Type B pancreatic cell (in vitro differentiated cells): Measurements from ENCODE around the gene CAMTA1. TPM values are rescaled to one million over a fixed set of nuclear protein-coding genes. Genes with fewer than 3 reads are reported as not detected.

Source experiments
- DNase-seq: peaks from one replicate; pipeline ENCODE4 v3.0.0; 2021; ENCODE audit warnings: mixed read lengths; ENCODE audit not compliant: unreplicated experiment; ENCODE audit errors: extremely low spot score
- H3K27ac Mint-ChIP-seq: 2 replicates; pipeline ENCODE4 v1.8.0; 2021; ENCODE audit warnings: mild to moderate bottlenecking, mixed read lengths
- H3K27me3 Mint-ChIP-seq: 2 replicates; pipeline ENCODE4 v1.8.0; 2021; ENCODE audit warnings: mixed read lengths
- H3K36me3 Mint-ChIP-seq: 2 replicates; pipeline ENCODE4 v1.8.0; 2021; ENCODE audit warnings: mixed read lengths
- H3K4me1 Mint-ChIP-seq: one replicate; pipeline ENCODE4 v1.8.0; 2021; ENCODE audit warnings: mixed read lengths; ENCODE audit not compliant: unreplicated experiment
- H3K4me3 Mint-ChIP-seq: 2 replicates; pipeline ENCODE4 v1.8.0; 2021; ENCODE audit warnings: mild to moderate bottlenecking, mixed read lengths
- H3K9me3 Mint-ChIP-seq: 2 replicates; pipeline ENCODE4 v1.8.0; 2021; ENCODE audit warnings: mixed read lengths
- total RNA-seq: library from RNA; stranded (reverse); gene quantifications from 2 replicates; pipeline ENCODE4 v1.2.1, GENCODE V29; 2021; ENCODE audit warnings: low replicate concordance
- TF ChIP-seq, protein P1 (sequence below): fragments of 200-600 bp; sonication (generic); conservative IDR thresholded peaks from 2 replicates; pipeline ENCODE4 v1.5.0; 2021; ENCODE audit warnings: antibody characterized with exemption, mild to moderate bottlenecking

Gene CAMTA1
- total RNA-seq, 1 donor from 2014 or later: 82.5 TPM

GRCh38 chr1:7042322-7043190 is 257.3 kb downstream of the CAMTA1 start:
- no peak for DNase-seq
- no peaks in the 10 kb centered on the region for H3K4me1 Mint-ChIP-seq
- no peak overlapping the region for H3K27ac Mint-ChIP-seq
- H3K4me3 Mint-ChIP-seq: no peak overlapping the region
- TF ChIP-seq, protein P1, sequence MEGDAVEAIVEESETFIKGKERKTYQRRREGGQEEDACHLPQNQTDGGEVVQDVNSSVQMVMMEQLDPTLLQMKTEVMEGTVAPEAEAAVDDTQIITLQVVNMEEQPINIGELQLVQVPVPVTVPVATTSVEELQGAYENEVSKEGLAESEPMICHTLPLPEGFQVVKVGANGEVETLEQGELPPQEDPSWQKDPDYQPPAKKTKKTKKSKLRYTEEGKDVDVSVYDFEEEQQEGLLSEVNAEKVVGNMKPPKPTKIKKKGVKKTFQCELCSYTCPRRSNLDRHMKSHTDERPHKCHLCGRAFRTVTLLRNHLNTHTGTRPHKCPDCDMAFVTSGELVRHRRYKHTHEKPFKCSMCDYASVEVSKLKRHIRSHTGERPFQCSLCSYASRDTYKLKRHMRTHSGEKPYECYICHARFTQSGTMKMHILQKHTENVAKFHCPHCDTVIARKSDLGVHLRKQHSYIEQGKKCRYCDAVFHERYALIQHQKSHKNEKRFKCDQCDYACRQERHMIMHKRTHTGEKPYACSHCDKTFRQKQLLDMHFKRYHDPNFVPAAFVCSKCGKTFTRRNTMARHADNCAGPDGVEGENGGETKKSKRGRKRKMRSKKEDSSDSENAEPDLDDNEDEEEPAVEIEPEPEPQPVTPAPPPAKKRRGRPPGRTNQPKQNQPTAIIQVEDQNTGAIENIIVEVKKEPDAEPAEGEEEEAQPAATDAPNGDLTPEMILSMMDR: peak; percentile 79
- H3K36me3 Mint-ChIP-seq: no peaks in the 10 kb centered on the region
- peaks cover 28% of the 10 kb centered on the region for H3K27me3 Mint-ChIP-seq
- H3K9me3 Mint-ChIP-seq: no peaks in the 10 kb centered on the region

GRCh38 chr1:7043191-7043549 is 257.9 kb downstream of the CAMTA1 start:
- Mint-ChIP-seq H3K27ac (no peak overlapping the region), H3K9me3 (no peaks in the 10 kb centered on the region), H3K4me1 (no peaks in the 10 kb centered on the region), H3K27me3 (peaks cover 33% of the 10 kb centered on the region), H3K4me3 (no peak overlapping the region), H3K36me3 (no peaks in the 10 kb centered on the region)
- TF ChIP-seq, protein P1: no peak
- DNase-seq: no peak

GRCh38 chr1:7043719-7044535 is 258.7 kb downstream of the CAMTA1 start:
- DNase-seq: no peak
- Mint-ChIP-seq H3K4me1 (no peaks in the 10 kb centered on the region), H3K9me3 (no peaks in the 10 kb centered on the region), H3K4me3 (no peak overlapping the region), H3K27me3 (peaks cover 34% of the 10 kb centered on the region), H3K36me3 (no peaks in the 10 kb centered on the region), H3K27ac (no peak overlapping the region)
- TF ChIP-seq, protein P1: no peak

GRCh38 chr1:7045897-7046296 is 260.6 kb downstream of the CAMTA1 start:
- no peak overlapping the region for H3K27ac Mint-ChIP-seq
- DNase-seq: no peak
- peaks cover 38% of the 10 kb centered on the region for H3K27me3 Mint-ChIP-seq
- TF ChIP-seq, protein P1: no peak
- no peaks in the 10 kb centered on the region for H3K36me3 Mint-ChIP-seq
- peaks cover 2% of the 10 kb centered on the region for H3K4me1 Mint-ChIP-seq
- no peak overlapping the region for H3K4me3 Mint-ChIP-seq
- no peaks in the 10 kb centered on the region for H3K9me3 Mint-ChIP-seq

- Mint-ChIP-seq H3K4me3 (no peak overlapping the region), H3K27me3 (peaks cover 38% of the 10 kb centered on the region), H3K4me1 (peaks cover 4% of the 10 kb centered on the region), H3K36me3 (no peaks in the 10 kb centered on the region), H3K9me3 (no peaks in the 10 kb centered on the region), H3K27ac (no peak overlapping the region)
- TF ChIP-seq, protein P1: no peak
- no peak for DNase-seq
Measured at GRCh38 chr1:7046314-7046713, 261.1 kb downstream of the CAMTA1 start.
